ENCODE results near the gene SPEG. TPM values are rescaled to one million over a fixed set of nuclear protein-coding genes. Genes with fewer than 3 reads are reported as not detected.

Gene SPEG
- total and polyA plus RNA-seq, 2 donors, result 1.3 to 19.8 TPM

DNA sequence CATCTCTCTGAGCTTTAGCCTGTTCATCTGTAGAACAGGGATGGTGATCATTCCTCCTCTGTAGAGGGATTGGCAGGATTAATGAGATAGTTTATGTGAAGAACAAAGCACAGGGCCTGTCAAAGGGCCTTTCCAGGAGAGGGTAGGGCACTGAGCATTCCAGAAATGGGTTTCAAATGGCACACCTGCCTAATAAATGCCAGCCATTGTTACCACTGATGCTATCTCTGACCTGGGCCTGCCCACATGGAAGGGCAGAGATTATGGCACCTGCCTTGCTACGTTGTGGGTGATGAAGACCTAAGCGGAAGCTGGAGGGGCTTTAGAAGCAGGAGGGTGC is 33.1 kb downstream of the SPEG start:
- 88% methylated on average over 2 of the region's 2 CpGs for WGBS
- DNase-seq (ENCODE audit: low read depth in 6 of 9, low spot score in 9 of 9), result no peak
- H3K27me3 ChIP-seq (ENCODE audit: control insufficient read depth in 2 of 2, insufficient read depth in 1 of 2, low read length in 1 of 2), result peaks cover 0 to 3% of the 10 kb centered on the region in 2 donors
- no peaks in the 10 kb centered on the region for H3K4me1 ChIP-seq (ENCODE audit: control insufficient read depth in 2 of 2, insufficient read depth in 2 of 2, low read length in 2 of 2)
- no peak overlapping the region for H3K27ac ChIP-seq (ENCODE audit: low read depth in 1 of 2, low read length in 1 of 2)
- H3K9me3 ChIP-seq (ENCODE audit: control insufficient read depth in 2 of 2, insufficient read depth in 1 of 2, low read length in 1 of 2), result no peaks in the 10 kb centered on the region
- no peak overlapping the region for H3K4me3 ChIP-seq (ENCODE audit: low read length in 2 of 2)
- H3K36me3 ChIP-seq (ENCODE audit: control insufficient read depth in 2 of 2, insufficient read depth in 2 of 2, low read length in 1 of 2), result no peaks in the 10 kb centered on the region

- no peak overlapping the region for H3K27ac ChIP-seq (ENCODE audit: low read depth in 1 of 2, low read length in 1 of 2)
- H3K4me1 ChIP-seq (ENCODE audit: control insufficient read depth in 2 of 2, insufficient read depth in 2 of 2, low read length in 2 of 2), result no peaks in the 10 kb centered on the region
- peaks cover 0 to 5% of the 10 kb centered on the region in 2 donors for H3K27me3 ChIP-seq (ENCODE audit: control insufficient read depth in 2 of 2, insufficient read depth in 1 of 2, low read length in 1 of 2)
- H3K9me3 ChIP-seq (ENCODE audit: control insufficient read depth in 2 of 2, insufficient read depth in 1 of 2, low read length in 1 of 2), result no peaks in the 10 kb centered on the region
- 97% methylated on average over 23 of the region's 23 CpGs for WGBS
- DNase-seq (ENCODE audit: low read depth in 6 of 9, low spot score in 9 of 9), result no peak
- no peak overlapping the region for H3K4me3 ChIP-seq (ENCODE audit: low read length in 2 of 2)
- H3K36me3 ChIP-seq (ENCODE audit: control insufficient read depth in 2 of 2, insufficient read depth in 2 of 2, low read length in 1 of 2), result no peaks in the 10 kb centered on the region
Measured at GRCh38 chr2:219468410-219469185, 34.0 kb downstream of the SPEG start.

- H3K27ac ChIP-seq (ENCODE audit: low read depth in 1 of 2, low read length in 1 of 2), result no peak overlapping the region
- DNase-seq (ENCODE audit: low read depth in 6 of 9, low spot score in 9 of 9), result no peak
- H3K4me3 ChIP-seq (ENCODE audit: low read length in 2 of 2), result no peak overlapping the region
- no peaks in the 10 kb centered on the region for H3K36me3 ChIP-seq (ENCODE audit: control insufficient read depth in 2 of 2, insufficient read depth in 2 of 2, low read length in 1 of 2)
- peaks cover 0 to 5% of the 10 kb centered on the region in 2 donors for H3K27me3 ChIP-seq (ENCODE audit: control insufficient read depth in 2 of 2, insufficient read depth in 1 of 2, low read length in 1 of 2)
- no peaks in the 10 kb centered on the region for H3K4me1 ChIP-seq (ENCODE audit: control insufficient read depth in 2 of 2, insufficient read depth in 2 of 2, low read length in 2 of 2)
- WGBS, result 94% methylated on average over 16 of the region's 16 CpGs
- no peaks in the 10 kb centered on the region for H3K9me3 ChIP-seq (ENCODE audit: control insufficient read depth in 2 of 2, insufficient read depth in 1 of 2, low read length in 1 of 2)
Measured at GRCh38 chr2:219469186-219469724, 34.6 kb downstream of the SPEG start.

- H3K27ac ChIP-seq (ENCODE audit: low read depth in 1 of 2, low read length in 1 of 2), result no peak overlapping the region
- 93% methylated on average over 4 of the region's 4 CpGs for WGBS
Measured at GRCh38 chr2:219470429-219470828, 35.8 kb downstream of the SPEG start.

DNA sequence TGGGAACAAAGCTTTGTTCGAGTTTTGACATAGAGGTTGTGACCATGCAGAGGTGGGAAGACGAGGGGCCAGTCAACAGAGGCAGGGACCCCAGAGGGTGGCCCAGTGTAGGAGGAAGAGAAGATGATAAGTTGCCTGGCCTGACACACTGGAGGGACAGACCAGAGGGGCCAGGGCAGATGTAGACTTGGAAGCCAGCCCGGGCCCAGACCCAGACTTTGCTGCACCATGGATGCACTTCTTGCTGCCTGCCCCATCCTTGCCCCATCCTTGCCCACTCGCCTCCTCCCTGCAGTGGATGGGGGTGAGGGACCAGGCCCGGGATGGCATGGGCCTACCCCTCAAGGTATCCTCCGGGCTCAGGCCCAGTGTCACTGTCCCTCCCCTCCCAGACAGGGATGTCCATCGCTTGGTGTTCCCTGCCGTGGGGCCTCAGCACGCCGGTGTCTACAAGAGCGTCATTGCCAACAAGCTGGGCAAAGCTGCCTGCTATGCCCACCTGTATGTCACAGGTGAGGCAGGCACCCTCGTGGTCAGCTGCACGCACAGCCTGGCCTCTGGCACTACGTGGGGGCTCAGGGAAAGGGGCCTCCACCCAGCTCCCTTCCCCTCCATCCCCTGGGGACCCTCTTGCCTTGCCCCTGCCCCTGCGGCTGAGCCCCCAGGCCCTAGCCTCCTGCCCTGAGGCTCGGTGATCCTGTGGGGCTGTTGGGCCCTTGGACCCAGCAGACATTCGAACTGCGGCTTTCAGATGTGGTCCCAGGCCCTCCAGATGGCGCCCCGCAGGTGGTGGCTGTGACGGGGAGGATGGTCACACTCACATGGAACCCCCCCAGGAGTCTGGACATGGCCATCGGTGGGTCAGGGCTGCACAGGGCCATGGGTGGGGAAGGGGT is 37.1 kb downstream of the SPEG start:
- 91% methylated on average over 22 of the region's 22 CpGs for WGBS
- Histone ChIP-seq H3K36me3 (ENCODE audit: control insufficient read depth in 2 of 2, insufficient read depth in 2 of 2, low read length in 1 of 2) (no peaks in the 10 kb centered on the region), H3K27ac (ENCODE audit: low read depth in 1 of 2, low read length in 1 of 2) (no peak overlapping the region), H3K9me3 (ENCODE audit: control insufficient read depth in 2 of 2, insufficient read depth in 1 of 2, low read length in 1 of 2) (no peaks in the 10 kb centered on the region), H3K27me3 (ENCODE audit: control insufficient read depth in 2 of 2, insufficient read depth in 1 of 2, low read length in 1 of 2) (peaks cover 0 to 18% of the 10 kb centered on the region in 2 donors), H3K4me3 (ENCODE audit: low read length in 2 of 2) (no peak overlapping the region), H3K4me1 (ENCODE audit: control insufficient read depth in 2 of 2, insufficient read depth in 2 of 2, low read length in 2 of 2) (no peaks in the 10 kb centered on the region)
- no peak for DNase-seq (ENCODE audit: low read depth in 6 of 9, low spot score in 9 of 9)

More at GRCh38 chr2:219470429-219470828, 35.8 kb downstream of the SPEG start:
- H3K4me3 ChIP-seq (ENCODE audit: low read length in 2 of 2), result no peak overlapping the region
- peaks cover 0 to 8% of the 10 kb centered on the region in 2 donors for H3K27me3 ChIP-seq (ENCODE audit: control insufficient read depth in 2 of 2, insufficient read depth in 1 of 2, low read length in 1 of 2)
- no peaks in the 10 kb centered on the region for H3K9me3 ChIP-seq (ENCODE audit: control insufficient read depth in 2 of 2, insufficient read depth in 1 of 2, low read length in 1 of 2)
- no peak for DNase-seq (ENCODE audit: low read depth in 6 of 9, low spot score in 9 of 9)
- no peaks in the 10 kb centered on the region for H3K4me1 ChIP-seq (ENCODE audit: control insufficient read depth in 2 of 2, insufficient read depth in 2 of 2, low read length in 2 of 2)
- H3K36me3 ChIP-seq (ENCODE audit: control insufficient read depth in 2 of 2, insufficient read depth in 2 of 2, low read length in 1 of 2), result no peaks in the 10 kb centered on the region

DNA sequence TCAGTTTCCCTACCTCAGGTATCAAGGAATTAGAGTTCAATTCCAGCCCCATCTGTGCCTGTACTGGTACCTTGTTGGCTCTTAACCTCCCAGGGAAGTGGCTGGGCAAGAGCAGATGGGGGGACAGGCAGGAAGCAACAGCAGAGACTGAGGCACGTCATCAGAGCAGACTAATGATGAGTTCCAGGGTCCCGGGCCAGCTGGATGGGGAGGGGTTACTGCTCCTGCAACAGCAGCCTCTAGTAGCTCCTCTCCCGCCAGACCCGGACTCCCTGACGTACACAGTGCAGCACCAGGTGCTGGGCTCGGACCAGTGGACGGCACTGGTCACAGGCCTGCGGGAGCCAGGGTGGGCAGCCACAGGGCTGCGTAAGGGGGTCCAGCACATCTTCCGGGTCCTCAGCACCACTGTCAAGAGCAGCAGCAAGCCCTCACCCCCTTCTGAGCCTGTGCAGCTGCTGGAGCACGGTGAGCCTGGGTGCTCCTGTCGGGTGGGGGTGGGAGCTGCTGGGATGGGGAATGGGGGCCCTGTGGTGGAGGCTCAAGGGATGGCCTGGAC is 38.1 kb downstream of the SPEG start:
- 95% methylated on average over 12 of the region's 12 CpGs for WGBS
- DNase-seq (ENCODE audit: low read depth in 6 of 9, low spot score in 9 of 9), result no peak
- Histone ChIP-seq H3K27me3 (ENCODE audit: control insufficient read depth in 2 of 2, insufficient read depth in 1 of 2, low read length in 1 of 2) (peaks cover 0 to 27% of the 10 kb centered on the region in 2 donors), H3K9me3 (ENCODE audit: control insufficient read depth in 2 of 2, insufficient read depth in 1 of 2, low read length in 1 of 2) (no peaks in the 10 kb centered on the region), H3K4me1 (ENCODE audit: control insufficient read depth in 2 of 2, insufficient read depth in 2 of 2, low read length in 2 of 2) (no peaks in the 10 kb centered on the region), H3K4me3 (ENCODE audit: low read length in 2 of 2) (no peak overlapping the region), H3K27ac (ENCODE audit: low read depth in 1 of 2, low read length in 1 of 2) (no peak overlapping the region), H3K36me3 (ENCODE audit: control insufficient read depth in 2 of 2, insufficient read depth in 2 of 2, low read length in 1 of 2) (no peaks in the 10 kb centered on the region)

- no peak for DNase-seq (ENCODE audit: low read depth in 6 of 9, low spot score in 9 of 9)
- no peak overlapping the region for H3K27ac ChIP-seq (ENCODE audit: low read depth in 1 of 2, low read length in 1 of 2)
- no peaks in the 10 kb centered on the region for H3K4me1 ChIP-seq (ENCODE audit: control insufficient read depth in 2 of 2, insufficient read depth in 2 of 2, low read length in 2 of 2)
- no peaks in the 10 kb centered on the region for H3K36me3 ChIP-seq (ENCODE audit: control insufficient read depth in 2 of 2, insufficient read depth in 2 of 2, low read length in 1 of 2)
- H3K9me3 ChIP-seq (ENCODE audit: control insufficient read depth in 2 of 2, insufficient read depth in 1 of 2, low read length in 1 of 2), result no peaks in the 10 kb centered on the region
- 97% methylated on average over 18 of the region's 18 CpGs for WGBS
- peaks cover 0 to 30% of the 10 kb centered on the region in 2 donors for H3K27me3 ChIP-seq (ENCODE audit: control insufficient read depth in 2 of 2, insufficient read depth in 1 of 2, low read length in 1 of 2)
- no peak overlapping the region for H3K4me3 ChIP-seq (ENCODE audit: low read length in 2 of 2)
Measured at GRCh38 chr2:219473511-219473910, 38.9 kb downstream of the SPEG start.

GRCh38 chr2:219474285-219475060 is 39.8 kb downstream of the SPEG start:
- Histone ChIP-seq H3K4me1 (ENCODE audit: control insufficient read depth in 2 of 2, insufficient read depth in 2 of 2, low read length in 2 of 2) (no peaks in the 10 kb centered on the region), H3K27me3 (ENCODE audit: control insufficient read depth in 2 of 2, insufficient read depth in 1 of 2, low read length in 1 of 2) (peaks cover 0 to 37% of the 10 kb centered on the region in 2 donors), H3K4me3 (ENCODE audit: low read length in 2 of 2) (no peak overlapping the region), H3K9me3 (ENCODE audit: control insufficient read depth in 2 of 2, insufficient read depth in 1 of 2, low read length in 1 of 2) (no peaks in the 10 kb centered on the region), H3K36me3 (ENCODE audit: control insufficient read depth in 2 of 2, insufficient read depth in 2 of 2, low read length in 1 of 2) (no peaks in the 10 kb centered on the region), H3K27ac (ENCODE audit: low read depth in 1 of 2, low read length in 1 of 2) (no peak overlapping the region)
- 94% methylated on average over 11 of the region's 11 CpGs for WGBS
- no peak for DNase-seq (ENCODE audit: low read depth in 6 of 9, low spot score in 9 of 9)
